NCI-H526 (cell line): ENCODE measurements around the gene SCAPER.
A peak's percentile ranks its signal among the peaks of the same experiment; 100 is the strongest.

Experiments
- DNase-seq, 2 experiments: peaks; one replicate each; lab custom pipeline; 2025; lab: John Stamatoyannopoulos, UW

Gene SCAPER

DNA sequence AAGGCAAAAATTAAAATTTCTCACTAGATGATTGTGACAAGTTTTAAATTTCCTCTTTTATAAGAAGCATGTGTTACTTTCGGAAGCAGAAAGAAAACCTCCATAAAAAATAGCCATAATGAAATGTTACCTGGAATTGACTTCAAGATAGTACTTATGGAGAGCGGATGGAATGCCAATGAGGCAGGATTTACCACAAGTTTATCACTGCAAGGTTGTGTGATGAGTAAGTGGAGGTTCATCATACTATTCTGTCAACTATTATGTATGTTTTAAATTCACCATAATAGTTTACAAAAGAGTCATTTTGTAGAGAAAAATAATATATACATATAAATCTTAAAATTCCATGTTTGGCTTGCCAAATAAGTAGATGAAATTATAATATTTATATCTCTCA is 230.3 kb downstream of the SCAPER start:
- no peak for DNase-seq

DNA sequence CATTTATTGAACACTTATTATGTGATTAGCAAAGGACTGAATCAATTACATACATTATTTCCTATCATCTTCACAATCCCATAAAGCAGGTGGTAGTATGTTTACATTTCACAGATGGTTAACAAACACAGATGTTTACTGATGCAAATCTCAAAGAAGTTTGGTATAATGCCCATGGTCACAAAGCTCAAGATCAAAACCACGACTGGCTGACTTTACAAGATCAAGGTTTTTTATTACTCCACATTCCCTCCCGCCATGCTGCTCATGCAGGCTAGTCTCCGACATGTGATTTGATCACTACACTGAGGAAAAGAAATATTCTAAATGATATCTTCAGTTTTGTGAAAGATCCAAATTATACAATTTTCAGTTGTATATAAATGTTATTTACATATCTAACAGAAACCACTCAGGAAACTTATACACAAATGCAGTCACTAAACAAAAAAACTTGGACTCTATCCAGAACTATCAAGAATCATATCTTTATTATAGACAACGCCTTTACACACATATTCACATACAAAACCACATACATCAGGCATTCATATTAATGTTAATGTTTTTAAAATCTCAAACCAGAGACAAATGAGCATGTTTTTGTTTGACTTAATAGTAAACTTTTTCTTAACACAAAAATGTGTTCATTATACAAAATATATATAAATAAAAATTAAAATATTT is 235.5 kb downstream of the SCAPER start:
- peak in 1 of 2 experiments; percentile 6 for DNase-seq

DNA sequence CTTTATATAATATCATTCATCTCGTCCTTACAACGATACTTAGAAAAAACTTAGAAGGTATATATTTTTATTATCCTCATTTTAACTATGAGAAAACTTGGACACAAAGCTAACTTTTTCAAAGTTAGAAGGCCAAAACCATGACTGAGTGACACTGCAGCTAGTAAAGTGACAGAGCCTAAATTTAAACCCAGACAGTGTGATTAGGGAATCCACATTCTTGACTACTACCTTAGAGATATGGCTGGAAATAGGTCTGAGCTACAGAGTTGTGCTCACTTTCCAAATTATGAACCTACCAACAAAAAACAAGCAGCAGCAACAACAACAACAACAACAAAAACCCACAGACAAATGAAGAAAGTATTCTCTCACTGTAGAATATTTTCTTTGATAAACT is 236.2 kb downstream of the SCAPER start:
- no peak for DNase-seq

DNA sequence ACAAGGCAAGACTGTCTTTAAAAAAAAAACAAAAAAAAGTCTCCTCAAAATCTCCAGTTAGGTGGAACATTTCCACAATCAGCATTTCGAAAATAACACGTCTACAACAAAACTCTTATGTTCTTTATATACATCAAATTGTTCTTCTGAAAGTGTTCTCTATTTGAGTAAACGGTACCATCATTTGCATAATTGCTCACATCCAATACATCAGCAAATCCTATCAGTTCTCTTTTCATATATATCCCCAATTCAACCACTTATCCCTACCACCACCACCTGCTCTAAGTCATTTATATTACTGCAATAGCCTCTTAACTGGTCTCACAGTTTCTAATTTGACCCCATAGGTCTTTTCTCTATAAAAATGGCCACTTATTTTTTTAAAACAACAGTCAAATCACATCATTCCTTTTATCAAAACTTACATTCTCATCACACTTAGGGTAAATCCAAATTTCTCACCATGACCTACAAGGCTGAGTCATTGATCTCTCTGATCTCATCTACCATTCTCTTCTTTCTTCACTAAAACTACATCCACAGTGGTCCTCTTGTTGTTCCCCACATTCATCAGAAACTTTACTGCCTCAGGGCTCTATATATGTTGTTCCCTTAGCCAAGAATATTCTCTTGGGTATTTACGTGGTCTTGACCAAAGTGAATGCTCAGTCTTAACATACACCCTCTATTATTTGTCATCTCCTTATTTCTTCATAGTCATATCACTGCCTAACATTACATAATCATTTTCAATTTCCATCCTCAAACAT is 237.0 kb downstream of the SCAPER start:
- no peak for DNase-seq

DNA sequence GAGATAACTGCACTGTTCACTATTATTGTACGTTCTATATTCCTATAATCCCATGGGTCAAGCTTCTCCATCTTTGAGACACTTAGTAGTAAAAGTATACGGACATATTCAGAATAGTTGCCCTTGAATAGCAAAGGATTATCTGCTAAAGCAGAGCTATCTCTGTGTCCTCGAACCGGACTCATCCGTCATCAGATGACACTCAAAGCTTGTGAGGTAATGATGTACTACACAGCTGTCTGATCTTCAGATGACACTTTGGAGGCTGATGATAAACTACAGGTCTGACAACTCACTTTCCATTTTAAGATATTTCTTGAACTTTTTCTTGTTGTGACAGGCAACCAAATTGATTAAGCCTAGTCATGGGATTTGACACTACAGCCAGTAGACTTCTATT is 240.2 kb downstream of the SCAPER start:
- no peak for DNase-seq

DNA sequence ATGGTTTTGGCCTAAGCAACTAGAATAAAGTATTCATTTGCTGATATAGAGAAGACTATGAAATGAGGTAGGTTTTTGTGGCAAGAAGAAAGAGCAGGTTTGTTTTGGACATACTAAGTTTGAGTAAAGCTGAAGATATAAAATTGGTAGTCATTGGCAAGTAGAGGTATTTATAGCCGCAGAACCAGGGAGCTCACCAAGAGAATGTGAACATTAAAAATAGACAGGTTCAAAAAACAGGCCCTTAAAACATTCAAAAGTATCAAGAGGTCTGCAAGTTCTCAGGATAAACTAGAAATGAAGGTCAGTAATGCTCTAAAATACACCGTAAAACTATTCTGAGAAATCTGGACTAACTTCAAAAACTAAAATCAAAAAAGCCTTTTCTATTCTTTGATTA is 240.7 kb downstream of the SCAPER start:
- DNase-seq = no peak

DNA sequence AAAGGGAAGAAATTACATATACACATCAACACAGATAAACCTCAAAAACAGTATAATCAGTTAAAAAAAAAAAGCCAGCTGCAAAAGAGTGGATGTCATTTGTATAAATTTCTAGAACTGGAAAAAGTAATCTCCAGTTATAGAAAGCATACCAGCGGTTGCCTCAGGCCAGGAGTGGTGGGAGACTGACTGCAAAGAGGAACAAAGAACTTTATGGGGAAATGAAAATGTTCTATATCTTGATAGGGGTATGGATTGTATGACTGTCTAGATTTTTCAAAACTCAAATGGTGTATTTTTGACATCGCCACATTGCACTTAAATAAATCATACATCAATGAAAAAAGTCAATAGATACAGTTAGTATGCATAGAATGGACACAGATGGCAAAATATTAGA is 241.6 kb downstream of the SCAPER start:
- no peak for DNase-seq

DNA sequence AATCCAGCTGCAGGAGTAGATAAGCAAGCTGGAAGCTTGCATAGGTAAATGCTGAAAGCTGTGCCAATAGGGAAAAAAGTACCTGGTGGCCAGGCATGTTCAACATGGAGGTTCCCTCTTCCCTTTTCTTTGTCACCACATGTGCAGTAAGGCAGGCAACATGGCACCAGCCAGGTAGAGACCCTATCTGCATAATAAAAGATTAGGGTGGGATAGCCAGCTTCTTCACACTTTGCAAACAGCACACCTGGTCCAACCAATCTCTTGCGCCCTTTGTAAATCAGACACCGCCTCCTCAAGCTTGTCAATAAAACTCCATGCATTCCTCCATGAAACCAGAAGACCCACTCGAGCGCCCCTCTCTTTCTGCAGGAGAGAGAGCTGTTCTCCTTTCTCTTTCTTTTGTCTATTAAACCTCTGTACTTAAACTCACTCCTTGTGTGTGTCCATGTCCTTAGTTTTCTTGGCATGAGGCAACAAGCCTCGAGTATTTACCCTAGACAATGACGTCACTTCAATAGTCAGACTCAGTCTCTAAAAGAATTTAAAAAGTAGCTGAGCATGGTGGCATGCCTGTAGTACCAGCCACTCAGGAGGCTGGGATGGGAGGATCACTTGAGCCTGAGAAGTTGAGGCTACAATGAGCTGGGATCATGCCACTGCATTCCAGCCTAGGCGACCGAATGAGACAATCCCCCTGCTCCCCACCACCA is 256.3 kb downstream of the SCAPER start:
- DNase-seq = no peak

DNA sequence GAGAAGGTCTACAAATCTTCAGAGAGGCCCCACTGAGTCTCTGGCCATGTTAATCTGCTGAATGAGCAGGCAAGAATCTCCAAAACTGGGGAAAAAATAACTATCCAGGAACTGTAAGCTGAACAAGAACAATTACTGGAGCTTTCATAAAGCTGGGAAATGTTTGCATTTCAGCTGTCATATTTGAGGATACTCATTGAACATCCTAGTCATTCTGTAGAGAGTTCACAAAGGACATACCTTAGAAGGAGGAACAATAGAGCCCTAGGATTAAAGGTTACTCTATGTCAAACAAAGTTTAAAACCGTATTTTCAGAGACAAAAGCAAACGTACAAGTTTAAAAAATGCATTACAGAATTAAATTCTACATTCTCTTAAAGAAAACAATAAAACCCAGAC is 257.5 kb downstream of the SCAPER start:
- DNase-seq = no peak

DNA sequence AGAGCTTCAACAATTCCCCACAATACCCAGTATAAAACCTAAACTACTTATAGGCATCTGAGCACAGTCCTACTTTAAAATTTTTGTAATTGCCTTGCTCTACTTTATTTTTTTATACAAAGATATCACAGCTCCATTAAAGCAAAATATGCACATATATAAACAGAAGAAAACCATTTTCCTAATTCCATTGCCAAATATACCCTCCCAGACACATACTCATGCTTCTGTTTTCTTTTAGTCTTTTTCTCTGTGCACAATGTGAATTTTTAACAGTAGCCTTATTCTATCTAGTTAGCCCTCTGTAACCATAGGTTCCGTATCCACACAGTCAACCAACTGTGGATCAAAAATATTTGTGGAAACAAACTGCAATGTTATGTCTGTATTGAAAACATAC is 260.5 kb downstream of the SCAPER start:
- no peak for DNase-seq

DNA sequence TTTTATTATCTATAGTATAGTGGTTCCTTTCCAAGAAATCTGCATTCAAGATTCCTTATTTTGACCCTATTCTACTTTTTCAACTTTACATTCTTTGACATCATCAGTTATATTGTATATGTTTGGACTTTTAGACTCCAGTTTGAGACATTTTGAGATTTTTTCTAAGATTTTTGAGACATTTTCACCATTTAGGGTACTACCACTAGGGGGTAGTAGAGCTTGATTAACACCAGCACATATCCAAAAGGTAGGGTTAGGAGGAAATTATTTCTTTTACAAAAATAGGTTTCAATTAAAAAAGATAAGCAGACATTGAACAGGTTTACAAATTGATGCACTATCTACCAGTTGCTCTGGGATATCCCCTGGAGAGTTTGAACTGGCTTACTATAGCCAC is 262.5 kb downstream of the SCAPER start:
- DNase-seq = no peak

DNA sequence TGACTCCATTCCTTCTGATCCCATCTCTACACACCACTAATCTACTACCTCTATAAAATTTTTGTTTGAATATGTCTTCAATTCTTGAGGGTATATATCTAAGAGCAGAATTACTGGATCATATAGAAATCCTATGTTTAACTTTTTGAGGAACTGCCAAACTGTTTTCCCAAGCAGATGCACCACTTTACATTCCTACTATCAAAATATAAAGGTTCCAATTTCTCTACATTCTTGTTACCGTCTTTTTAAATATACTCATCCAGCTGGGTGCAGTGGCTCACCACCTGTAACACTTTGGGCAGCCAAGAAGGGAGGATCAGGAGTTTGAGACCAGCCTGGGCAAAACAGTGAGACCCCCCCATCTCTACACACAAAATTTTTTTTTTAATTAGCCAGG is 268.0 kb downstream of the SCAPER start:
- no peak for DNase-seq

DNA sequence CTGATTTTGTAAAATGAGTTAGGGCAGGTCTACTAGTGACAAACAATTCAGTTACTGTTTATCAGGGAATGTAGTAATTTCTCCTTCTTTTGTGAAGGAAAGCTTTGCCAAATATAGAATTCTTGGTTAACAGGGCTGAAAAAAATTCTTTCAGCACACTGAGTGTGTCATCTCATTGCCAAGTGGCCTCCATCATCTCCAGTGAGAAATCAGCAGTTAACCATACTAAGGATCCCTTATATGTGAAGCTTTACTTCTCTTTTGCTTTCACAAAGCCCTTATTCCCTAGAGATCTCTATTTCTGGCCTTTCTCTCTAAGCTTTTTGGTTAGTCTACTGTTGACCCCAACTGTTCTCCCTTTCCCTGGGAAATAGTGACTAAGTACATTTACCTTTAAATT is 269.1 kb downstream of the SCAPER start:
- no peak for DNase-seq

DNA sequence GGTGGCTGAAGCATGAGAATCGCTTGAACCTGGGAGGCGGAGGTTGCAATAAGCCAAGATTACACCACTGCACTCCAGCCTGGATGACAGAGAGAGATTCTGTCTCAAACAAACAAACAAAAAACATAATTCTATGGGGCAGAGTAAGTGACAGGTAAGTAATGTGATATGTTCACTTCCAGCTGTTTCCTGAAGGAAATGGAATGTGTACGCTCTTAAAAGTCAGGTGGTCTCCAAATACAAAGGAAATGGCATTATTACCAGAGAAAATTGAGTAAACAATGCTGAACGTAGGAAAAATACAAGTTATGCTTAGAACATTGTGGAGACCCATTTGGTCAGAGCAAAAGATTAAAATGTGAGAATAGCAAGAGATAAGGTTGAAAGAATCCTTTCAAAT is 278.5 kb downstream of the SCAPER start:
- DNase-seq = no peak

DNA sequence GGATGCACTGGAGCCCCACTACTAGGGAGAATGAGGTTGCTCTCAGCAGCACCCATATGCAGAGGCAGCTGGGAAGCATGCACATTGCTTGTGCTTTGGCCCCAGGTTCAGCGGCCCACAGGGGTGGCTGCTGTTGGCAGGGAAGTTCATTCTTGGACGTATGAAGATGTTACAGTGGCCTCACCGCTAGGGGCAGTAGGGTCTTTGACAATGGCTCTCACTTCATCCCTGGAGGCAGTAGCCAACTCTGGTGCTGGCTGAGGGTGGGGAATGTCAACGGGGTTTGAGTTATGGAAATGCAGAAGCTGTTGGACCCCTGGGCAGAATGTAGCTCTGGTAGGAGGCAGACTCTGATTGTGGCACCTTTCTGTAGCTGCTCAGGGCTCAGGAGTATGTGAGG is 279.9 kb downstream of the SCAPER start:
- no peak for DNase-seq

DNA sequence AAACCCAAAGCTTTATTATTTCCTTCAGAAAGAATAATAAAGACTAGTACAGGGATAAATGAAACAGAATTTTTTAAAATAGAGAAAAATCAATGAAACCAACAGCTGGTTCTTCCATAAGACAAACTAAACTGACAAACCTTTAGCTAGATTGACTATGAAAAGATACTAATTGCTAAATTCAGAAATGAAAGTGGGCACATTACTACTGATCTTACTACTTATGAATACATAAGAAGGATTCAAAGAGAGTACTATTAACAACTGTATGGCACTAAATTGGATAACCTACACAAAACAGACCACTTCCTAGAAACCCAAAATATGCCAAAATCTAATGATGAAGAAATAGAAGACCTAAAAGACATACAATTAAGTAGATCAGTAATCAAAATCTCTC is 290.4 kb downstream of the SCAPER start:
- no peak for DNase-seq

DNA sequence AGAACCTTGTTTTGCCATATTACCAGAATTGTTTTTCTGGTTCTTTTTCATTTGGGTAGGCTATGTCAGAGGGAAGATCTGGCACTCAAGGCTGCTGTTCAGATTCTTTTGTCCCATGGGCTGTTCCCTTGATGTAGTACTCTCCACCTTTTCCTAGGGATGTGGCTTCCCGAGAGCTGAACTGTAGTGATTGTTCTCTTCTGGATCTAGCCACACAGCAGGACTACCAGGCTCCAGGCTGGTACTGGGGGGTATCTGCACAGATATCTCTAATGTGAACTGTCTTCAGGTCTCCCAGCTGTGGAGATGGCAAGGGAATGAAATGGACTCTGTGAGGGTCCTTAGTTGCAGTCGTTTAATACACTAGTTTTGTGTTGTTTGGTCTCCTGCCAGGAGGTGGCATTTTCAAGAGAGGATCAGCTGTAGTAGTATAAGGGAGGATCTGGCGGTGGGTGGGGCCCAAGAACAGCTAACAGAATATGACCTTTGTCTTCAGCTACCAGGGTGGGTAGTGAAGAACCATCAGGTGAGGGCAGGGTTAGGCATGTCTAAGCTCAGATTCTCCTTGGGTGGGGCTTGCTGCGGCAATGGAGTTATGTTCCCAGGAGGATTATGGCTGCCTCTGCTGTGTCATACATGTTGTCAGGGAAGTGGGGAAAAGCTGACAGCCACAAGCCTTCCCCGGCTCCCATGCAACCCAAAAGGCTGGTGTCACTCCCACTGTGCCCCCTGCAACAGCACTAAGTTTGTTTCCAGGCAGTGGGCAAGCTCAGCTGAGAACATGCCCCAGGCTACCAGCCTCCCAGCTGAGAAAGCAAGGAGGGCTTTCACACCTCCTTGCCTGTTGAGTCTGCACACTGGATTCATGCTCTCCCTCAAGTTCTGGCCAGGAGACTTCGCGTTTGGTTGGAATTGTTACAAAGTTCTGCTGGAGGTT is 316.1 kb downstream of the SCAPER start:
- DNase-seq = no peak

DNA sequence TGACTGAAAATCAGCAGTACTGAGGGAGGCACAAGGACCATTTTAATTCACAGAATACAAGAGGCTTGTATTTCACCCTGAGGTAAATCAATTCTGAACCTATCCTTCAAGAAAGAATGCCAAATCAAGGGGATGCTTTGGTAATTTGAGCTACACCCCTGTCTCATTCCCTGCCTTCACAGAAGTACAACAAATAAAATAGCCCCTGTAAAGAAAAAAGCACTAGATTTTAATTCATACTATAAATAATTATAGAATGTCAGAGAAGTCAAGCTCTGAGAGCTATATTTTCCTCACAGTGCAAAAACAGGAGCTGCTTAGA is 319.6 kb downstream of the SCAPER start:
- DNase-seq = no peak

DNA sequence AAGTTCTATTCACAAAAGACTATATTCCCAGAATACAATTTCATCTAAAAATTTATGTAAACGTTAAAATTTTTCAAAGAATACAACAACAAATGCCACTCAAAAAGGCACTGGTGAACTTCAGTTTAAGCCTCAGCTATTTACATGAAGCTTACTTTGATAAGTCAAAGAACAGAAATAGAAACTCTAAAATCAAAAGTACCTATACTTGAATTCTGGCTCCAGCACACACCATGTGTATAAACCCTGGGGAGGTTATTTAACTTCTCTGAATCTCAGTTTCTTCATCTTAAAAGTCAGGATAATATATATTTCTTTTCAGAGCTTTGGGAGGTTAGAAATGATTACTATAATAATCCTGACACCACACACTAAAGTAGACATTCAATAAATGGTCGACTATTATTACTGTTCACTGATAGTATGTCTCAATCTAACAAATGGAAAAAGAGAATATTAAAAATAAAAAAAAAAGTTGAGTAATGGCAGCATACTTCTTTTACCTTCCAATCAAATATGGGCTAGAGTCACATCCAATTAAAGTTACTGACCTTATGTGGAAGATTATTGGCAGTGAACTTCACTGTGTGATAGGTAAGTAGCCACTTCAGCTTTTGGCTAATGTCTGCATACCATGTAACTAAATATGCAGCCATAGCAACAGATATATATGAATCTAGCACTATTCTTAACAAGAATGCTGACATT is 320.1 kb downstream of the SCAPER start:
- no peak for DNase-seq

DNA sequence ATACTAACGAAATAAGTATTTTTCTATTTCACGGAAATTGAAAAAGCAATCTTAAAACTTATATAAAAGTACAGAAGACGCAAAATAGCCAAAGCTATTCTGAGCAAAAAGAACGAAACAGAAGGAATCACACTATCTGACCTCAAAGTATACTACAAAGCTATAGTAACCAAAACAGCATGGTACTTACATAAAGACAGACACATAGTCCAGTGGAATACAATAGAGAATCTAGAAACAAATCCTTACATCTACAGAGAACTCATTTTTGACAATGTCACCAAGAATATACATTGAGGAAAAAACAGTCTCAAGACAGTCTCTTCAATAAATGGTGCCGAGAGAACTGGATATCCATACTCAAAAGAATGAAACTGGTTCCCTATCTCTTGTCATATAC is 322.6 kb downstream of the SCAPER start:
- no peak for DNase-seq

DNA sequence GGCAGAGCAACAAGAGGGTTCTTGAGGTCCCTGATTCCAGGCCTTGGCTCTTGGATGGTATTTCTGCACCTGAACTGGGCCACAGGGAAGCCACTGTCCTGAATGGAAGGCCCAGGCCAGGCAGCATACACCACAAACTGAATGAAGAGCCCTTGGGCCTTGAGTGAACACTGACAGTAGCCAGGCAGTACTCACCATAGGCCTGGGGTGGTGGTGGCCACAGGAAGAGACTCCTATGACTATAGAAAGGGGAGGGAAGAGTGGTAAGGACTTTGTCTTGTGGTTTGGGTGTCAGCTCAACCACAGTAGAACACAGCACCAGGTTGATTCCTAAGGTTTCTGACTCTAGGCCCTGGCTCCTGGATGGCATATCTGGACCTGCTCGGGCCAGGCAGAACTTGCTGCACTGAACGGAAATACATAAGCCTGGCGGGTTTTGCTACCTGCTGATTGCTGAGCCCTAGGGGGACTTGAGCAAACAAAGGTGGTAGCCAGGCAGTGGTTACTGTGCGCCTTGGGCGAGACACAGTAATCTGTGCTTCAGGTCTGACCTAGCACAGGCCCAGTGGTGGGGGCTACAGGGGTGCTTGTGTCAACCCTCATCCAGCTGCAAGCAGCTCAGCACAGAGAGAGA is 327.1 kb downstream of the SCAPER start:
- DNase-seq = no peak
